Measurements from ENCODE around the gene EMCN.

DNA sequence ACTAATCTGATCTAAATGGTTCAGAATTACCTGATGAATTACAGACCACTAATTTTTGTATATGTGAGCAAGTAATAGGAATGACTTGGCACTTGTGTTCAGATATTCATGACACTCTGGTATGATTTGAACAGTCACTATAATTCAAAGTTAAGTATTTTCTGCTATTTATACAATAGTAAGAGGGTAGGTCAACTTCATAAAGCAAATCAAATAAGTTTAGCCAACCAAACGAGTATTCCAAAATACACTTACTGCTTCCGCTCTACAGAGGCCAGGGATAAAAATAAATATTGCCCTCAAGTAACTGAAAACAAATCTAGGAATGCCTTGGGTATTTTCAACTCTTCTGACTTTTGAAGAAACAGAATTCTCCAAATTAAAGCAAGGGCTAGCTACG lies 9.1 kb downstream of the EMCN start:
- TF ChIP-seq, protein P1, sequence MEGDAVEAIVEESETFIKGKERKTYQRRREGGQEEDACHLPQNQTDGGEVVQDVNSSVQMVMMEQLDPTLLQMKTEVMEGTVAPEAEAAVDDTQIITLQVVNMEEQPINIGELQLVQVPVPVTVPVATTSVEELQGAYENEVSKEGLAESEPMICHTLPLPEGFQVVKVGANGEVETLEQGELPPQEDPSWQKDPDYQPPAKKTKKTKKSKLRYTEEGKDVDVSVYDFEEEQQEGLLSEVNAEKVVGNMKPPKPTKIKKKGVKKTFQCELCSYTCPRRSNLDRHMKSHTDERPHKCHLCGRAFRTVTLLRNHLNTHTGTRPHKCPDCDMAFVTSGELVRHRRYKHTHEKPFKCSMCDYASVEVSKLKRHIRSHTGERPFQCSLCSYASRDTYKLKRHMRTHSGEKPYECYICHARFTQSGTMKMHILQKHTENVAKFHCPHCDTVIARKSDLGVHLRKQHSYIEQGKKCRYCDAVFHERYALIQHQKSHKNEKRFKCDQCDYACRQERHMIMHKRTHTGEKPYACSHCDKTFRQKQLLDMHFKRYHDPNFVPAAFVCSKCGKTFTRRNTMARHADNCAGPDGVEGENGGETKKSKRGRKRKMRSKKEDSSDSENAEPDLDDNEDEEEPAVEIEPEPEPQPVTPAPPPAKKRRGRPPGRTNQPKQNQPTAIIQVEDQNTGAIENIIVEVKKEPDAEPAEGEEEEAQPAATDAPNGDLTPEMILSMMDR (IDR thresholded peaks at IDR 0.05), result no peak
- TF ChIP-seq EZH2 (IDR thresholded peaks at IDR 0.05; ENCODE audit: borderline replicate concordance, insufficient read depth, low read depth, low read length, poor library complexity, severe bottlenecking), result no peak
